Panc1 (cell line): ENCODE measurements around the gene APBB1IP. TPM values are rescaled to one million over a fixed set of nuclear protein-coding genes. Genes with fewer than 3 reads are reported as not detected.

Source experiments
- ATAC-seq: fragments of 200-7000 bp; cut with Tn5 transposase; 2 replicates; pipeline ENCODE4 v1.9.1; 2020; ENCODE audit warnings: mild to moderate bottlenecking, moderate library complexity
- Bru-seq: library from RNA; stranded (reverse); fragments of 400-500 nt; gene quantifications from one replicate; lab custom pipeline; 2021; lab: Mats Ljungman, UMichigan
- BruChase-seq, 2 experiments: library from RNA; stranded (reverse); fragments of 400-500 nt; gene quantifications; one replicate each; lab custom pipeline; 2021; lab: Mats Ljungman, UMichigan
- BruUV-seq: library from RNA; stranded (reverse); fragments of 400-500 nt; replicated peaks from 2 replicates; lab custom pipeline; 2021; lab: Mats Ljungman, UMichigan
- CTCF ChIA-PET: fragments of 300-600 bp; sonication (Branson Sonifier 250); formaldehyde crosslinking; loops from one replicate; lab custom pipeline; 2022; ENCODE audit warnings: antibody characterized with exemption; lab: Charles Lee
- POLR2A ChIA-PET: fragments of 300-600 bp; sonication (Branson Sonifier 250); formaldehyde crosslinking; loops from one replicate; lab custom pipeline; 2022; ENCODE audit warnings: antibody characterized with exemption; lab: Charles Lee
- DNase-seq: peaks from one replicate; pipeline ENCODE4 v3.0.0-alpha.2; 2010; ENCODE audit warnings: low read depth, low spot score
- H3K27ac ChIP-seq: 2 replicates; pipeline ENCODE4 v1.5.1; 2011; ENCODE audit warnings: mild to moderate bottlenecking, low read length, inconsistent platforms
- H3K27me3 ChIP-seq: fragments of 200-500 bp; sonication (Bioruptor generic); 2 replicates; pipeline ENCODE4 v1.6.0; 2014; ENCODE audit warnings: low read length, inconsistent platforms; ENCODE audit not compliant: control insufficient read depth, insufficient read depth
- H3K36me3 ChIP-seq: fragments of 200-500 bp; sonication (Bioruptor generic); 2 replicates; pipeline ENCODE4 v1.5.1; 2014; ENCODE audit warnings: inconsistent platforms, mild to moderate bottlenecking, low read length, moderate library complexity; ENCODE audit not compliant: control insufficient read depth, insufficient read depth
- H3K4me1 ChIP-seq: 2 replicates; pipeline ENCODE4 v1.5.1; 2011; ENCODE audit warnings: inconsistent platforms, mild to moderate bottlenecking, low read length, moderate library complexity; ENCODE audit not compliant: control insufficient read depth, insufficient read depth
- H3K4me3 ChIP-seq, 2 experiments: 2 replicates each; pipeline ENCODE4 v1.5.1; 2011 to 2012; ENCODE audit warnings: low read depth in 2 of 2, low read length in 2 of 2, mild to moderate bottlenecking in 2 of 2, inconsistent platforms in 1 of 2, moderate library complexity in 1 of 2
- H3K9me3 ChIP-seq: fragments of 200-500 bp; sonication (Bioruptor generic); 2 replicates; pipeline ENCODE4 v1.5.1; 2014; ENCODE audit warnings: low read depth, mild to moderate bottlenecking, inconsistent platforms, low read length, moderate library complexity; ENCODE audit not compliant: control insufficient read depth, insufficient read depth
- POLR2AphosphoS5 ChIP-seq: IDR thresholded peaks from 2 replicates; pipeline ENCODE4 v1.6.1; 2012; ENCODE audit warnings: mild to moderate bottlenecking, low read depth, low read length, moderate library complexity
- SIN3A ChIP-seq: IDR thresholded peaks from 2 replicates; pipeline ENCODE4 v1.6.1; 2012; ENCODE audit warnings: low read depth, mild to moderate bottlenecking, low read length, moderate library complexity, borderline replicate concordance; ENCODE audit not compliant: insufficient read depth
- TCF7L2 ChIP-seq: IDR thresholded peaks from 2 replicates; pipeline ENCODE4 v1.6.1; 2011; ENCODE audit warnings: mild to moderate bottlenecking, low read depth, low read length, inconsistent platforms
- in situ Hi-C: cut with HindIII; loops from 2 replicates; pipeline ENCODE4 v1.10.0; 2016; ENCODE audit warnings: low sequenced_read_pairs, low pct_unique_long_range_greater_than_20kb
- intact Hi-C: fragments of 100-400 bp; cut with micrococcal nuclease; formaldehyde crosslinking; loops from one replicate; pipeline ENCODE4 v1.10.0; 2022; ENCODE audit not compliant: unreplicated experiment
- long read RNA-seq: library from polyadenylated mRNA; unstranded; transcript quantifications from one replicate; pipeline ENCODE4 v2.0.0, GENCODE V29; 2021; ENCODE audit not compliant: unreplicated experiment
- polyA plus RNA-seq: library from polyadenylated mRNA; unstranded; fragments of >200 nt; gene quantifications from one replicate; pipeline ENCODE4 v1.2.1, GENCODE V29; 2012; ENCODE audit warnings: missing spikeins; ENCODE audit not compliant: insufficient read length
- total RNA-seq: library from RNA; stranded (reverse); gene quantifications from one replicate; pipeline ENCODE4 v1.2.1, GENCODE V29; 2021; ENCODE audit not compliant: unreplicated experiment
- TF ChIP-seq, protein P1 (sequence below), 2 experiments: IDR thresholded peaks; 2 replicates each; pipeline ENCODE4 v1.6.1; 2011 to 2012; ENCODE audit warnings: low read depth in 2 of 2, control low read depth in 1 of 2, low read length in 1 of 2, mild to moderate bottlenecking in 1 of 2, moderate library complexity in 1 of 2; ENCODE audit not compliant: insufficient read depth in 1 of 2
- TF ChIP-seq, protein P2 (sequence below): fragments of 450-650 bp; IDR thresholded peaks from 2 replicates; pipeline ENCODE4 v1.5.1; 2017; ENCODE audit warnings: mild to moderate bottlenecking

The APBB1IP gene, protein sequence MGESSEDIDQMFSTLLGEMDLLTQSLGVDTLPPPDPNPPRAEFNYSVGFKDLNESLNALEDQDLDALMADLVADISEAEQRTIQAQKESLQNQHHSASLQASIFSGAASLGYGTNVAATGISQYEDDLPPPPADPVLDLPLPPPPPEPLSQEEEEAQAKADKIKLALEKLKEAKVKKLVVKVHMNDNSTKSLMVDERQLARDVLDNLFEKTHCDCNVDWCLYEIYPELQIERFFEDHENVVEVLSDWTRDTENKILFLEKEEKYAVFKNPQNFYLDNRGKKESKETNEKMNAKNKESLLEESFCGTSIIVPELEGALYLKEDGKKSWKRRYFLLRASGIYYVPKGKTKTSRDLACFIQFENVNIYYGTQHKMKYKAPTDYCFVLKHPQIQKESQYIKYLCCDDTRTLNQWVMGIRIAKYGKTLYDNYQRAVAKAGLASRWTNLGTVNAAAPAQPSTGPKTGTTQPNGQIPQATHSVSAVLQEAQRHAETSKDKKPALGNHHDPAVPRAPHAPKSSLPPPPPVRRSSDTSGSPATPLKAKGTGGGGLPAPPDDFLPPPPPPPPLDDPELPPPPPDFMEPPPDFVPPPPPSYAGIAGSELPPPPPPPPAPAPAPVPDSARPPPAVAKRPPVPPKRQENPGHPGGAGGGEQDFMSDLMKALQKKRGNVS
- total RNA-seq (0.21 TPM), Bru-seq, nascent RNA (percentile 4 among the genes with signal in this experiment), BruChase-seq, experiment 1, labeled RNA remaining after a 2-hour chase (percentile 9 among the genes with signal in this experiment), BruChase-seq, experiment 2, labeled RNA remaining after a 6-hour chase (percentile 13 among the genes with signal in this experiment)
- not detected for polyA plus RNA-seq
- long read RNA-seq, result 0 reads

DNA sequence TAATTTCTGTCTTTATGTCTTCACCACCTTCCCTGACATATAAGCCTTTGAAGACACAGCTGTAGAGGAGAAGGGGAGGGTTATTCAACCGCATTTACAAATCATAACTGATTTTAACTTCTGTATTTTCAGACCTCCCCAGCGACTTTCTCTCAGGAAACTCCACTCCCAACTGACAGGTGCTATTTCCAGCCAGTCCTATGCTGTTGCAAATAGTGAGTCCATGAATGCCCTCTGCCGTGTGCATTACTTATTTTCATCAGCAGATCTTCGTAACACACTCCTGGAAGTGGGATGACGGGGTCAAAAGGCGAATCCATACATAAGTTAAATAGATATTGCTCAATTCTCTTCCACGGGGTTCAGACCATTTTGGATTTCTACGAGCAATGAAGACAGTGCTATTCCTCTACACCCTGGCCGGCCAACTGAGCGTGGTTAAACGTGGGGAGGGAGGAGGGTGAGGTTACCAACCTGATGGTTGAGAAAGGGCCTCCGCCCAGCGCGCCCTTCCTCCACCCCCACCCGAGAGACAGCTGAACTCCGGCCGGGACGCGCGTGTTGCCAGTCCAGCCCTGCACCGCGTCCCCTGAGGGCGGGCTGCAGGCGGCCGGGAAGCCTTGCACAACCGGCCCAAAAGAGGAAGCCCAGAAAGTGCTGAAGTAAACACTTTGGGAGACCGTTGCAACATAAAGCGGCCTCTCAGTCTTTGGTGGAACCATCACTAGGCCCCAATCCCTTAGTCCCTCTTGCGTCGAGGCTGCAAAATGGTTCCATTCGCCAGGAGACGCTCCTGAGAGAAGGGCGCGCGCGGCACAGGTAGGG lies at the start of gene APBB1IP:
APBB1IP (plus strand) TSS at position 705 of the 825 bp plus-strand sequence. CDS start 53,986 bp downstream, outside the sequence.
- intact Hi-C loops (no loop called here), in situ Hi-C loops (no loop called here)
- ChIA-PET POLR2A (no interaction called here), CTCF (no interaction called here)
- ATAC-seq (no peak), DNase-seq (no peak)
- Histone ChIP-seq H3K27me3 (peaks cover 7% of the 10 kb centered on the region), H3K4me1 (no peaks in the 10 kb centered on the region), H3K4me3 (peak within 1 kb of the TSS in 1 of 2 experiments; percentile 6; a peak in 1 of 4 replicates), H3K9me3 (no peaks in the 10 kb centered on the region), H3K27ac (no peak within 1 kb of the TSS), H3K36me3 (no peaks in the 10 kb centered on the region)
- no TSS peak for BruUV-seq
- TF ChIP-seq, protein P1, sequence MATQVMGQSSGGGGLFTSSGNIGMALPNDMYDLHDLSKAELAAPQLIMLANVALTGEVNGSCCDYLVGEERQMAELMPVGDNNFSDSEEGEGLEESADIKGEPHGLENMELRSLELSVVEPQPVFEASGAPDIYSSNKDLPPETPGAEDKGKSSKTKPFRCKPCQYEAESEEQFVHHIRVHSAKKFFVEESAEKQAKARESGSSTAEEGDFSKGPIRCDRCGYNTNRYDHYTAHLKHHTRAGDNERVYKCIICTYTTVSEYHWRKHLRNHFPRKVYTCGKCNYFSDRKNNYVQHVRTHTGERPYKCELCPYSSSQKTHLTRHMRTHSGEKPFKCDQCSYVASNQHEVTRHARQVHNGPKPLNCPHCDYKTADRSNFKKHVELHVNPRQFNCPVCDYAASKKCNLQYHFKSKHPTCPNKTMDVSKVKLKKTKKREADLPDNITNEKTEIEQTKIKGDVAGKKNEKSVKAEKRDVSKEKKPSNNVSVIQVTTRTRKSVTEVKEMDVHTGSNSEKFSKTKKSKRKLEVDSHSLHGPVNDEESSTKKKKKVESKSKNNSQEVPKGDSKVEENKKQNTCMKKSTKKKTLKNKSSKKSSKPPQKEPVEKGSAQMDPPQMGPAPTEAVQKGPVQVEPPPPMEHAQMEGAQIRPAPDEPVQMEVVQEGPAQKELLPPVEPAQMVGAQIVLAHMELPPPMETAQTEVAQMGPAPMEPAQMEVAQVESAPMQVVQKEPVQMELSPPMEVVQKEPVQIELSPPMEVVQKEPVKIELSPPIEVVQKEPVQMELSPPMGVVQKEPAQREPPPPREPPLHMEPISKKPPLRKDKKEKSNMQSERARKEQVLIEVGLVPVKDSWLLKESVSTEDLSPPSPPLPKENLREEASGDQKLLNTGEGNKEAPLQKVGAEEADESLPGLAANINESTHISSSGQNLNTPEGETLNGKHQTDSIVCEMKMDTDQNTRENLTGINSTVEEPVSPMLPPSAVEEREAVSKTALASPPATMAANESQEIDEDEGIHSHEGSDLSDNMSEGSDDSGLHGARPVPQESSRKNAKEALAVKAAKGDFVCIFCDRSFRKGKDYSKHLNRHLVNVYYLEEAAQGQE (IDR thresholded peaks at IDR 0.05; ENCODE audit: insufficient read depth in 1 of 2, low read depth in 2 of 2, low read length in 1 of 2), result no peak
- TF ChIP-seq, protein P2, sequence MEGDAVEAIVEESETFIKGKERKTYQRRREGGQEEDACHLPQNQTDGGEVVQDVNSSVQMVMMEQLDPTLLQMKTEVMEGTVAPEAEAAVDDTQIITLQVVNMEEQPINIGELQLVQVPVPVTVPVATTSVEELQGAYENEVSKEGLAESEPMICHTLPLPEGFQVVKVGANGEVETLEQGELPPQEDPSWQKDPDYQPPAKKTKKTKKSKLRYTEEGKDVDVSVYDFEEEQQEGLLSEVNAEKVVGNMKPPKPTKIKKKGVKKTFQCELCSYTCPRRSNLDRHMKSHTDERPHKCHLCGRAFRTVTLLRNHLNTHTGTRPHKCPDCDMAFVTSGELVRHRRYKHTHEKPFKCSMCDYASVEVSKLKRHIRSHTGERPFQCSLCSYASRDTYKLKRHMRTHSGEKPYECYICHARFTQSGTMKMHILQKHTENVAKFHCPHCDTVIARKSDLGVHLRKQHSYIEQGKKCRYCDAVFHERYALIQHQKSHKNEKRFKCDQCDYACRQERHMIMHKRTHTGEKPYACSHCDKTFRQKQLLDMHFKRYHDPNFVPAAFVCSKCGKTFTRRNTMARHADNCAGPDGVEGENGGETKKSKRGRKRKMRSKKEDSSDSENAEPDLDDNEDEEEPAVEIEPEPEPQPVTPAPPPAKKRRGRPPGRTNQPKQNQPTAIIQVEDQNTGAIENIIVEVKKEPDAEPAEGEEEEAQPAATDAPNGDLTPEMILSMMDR, result no peak
- TF ChIP-seq SIN3A, result no peak

DNA sequence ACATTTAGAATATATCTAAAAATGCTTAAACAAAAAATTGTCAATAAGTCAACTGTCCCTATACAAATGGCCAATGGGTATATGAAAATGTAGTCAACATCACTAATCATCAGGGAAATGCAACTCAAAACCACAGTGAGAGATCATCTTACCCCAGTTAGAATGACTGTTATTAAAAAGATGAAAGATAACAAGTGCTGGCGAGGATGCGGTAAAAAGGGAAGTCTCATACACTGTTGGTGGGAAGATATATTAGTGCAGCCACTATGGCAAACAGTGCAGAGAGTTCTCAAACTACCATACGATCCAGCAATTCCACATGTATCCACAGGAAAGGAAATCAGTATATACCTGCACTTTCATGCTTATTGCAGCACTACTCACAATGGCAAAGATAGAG lies 48.6 kb upstream of the APBB1IP start:
- no peaks in the 10 kb centered on the region for H3K27me3 ChIP-seq
- H3K4me3 ChIP-seq, result no peak overlapping the region
- no TSS peak for BruUV-seq
- ATAC-seq, result no peak
- no peaks in the 10 kb centered on the region for H3K36me3 ChIP-seq
- H3K9me3 ChIP-seq, result no peaks in the 10 kb centered on the region
- TF ChIP-seq, protein P2, result no peak
- TF ChIP-seq SIN3A (no peak), TCF7L2 (no peak), POLR2AphosphoS5 (no peak)
- TF ChIP-seq, protein P1 (IDR thresholded peaks at IDR 0.05; ENCODE audit: insufficient read depth in 1 of 2, low read depth in 2 of 2, low read length in 1 of 2), result no peak
- no peaks in the 10 kb centered on the region for H3K4me1 ChIP-seq
- in situ Hi-C loops, result no loop called here
- H3K27ac ChIP-seq, result no peak overlapping the region
- ChIA-PET CTCF (no interaction called here), POLR2A (no interaction called here)
- intact Hi-C loops, result no loop called here
- DNase-seq, result no peak
